Measurements from ENCODE around the gene COL4A4. TPM values are rescaled to one million over a fixed set of nuclear protein-coding genes. Genes with fewer than 3 reads are reported as not detected.

COL4A4 gene
- total RNA-seq, 4 donors from 2014 or later = 0.53 to 24.8 (median 0.95) TPM

- no peak for DNase-seq
- TF ChIP-seq POLR2A (IDR thresholded peaks at IDR 0.05) = no peak
- TF ChIP-seq, protein P1, sequence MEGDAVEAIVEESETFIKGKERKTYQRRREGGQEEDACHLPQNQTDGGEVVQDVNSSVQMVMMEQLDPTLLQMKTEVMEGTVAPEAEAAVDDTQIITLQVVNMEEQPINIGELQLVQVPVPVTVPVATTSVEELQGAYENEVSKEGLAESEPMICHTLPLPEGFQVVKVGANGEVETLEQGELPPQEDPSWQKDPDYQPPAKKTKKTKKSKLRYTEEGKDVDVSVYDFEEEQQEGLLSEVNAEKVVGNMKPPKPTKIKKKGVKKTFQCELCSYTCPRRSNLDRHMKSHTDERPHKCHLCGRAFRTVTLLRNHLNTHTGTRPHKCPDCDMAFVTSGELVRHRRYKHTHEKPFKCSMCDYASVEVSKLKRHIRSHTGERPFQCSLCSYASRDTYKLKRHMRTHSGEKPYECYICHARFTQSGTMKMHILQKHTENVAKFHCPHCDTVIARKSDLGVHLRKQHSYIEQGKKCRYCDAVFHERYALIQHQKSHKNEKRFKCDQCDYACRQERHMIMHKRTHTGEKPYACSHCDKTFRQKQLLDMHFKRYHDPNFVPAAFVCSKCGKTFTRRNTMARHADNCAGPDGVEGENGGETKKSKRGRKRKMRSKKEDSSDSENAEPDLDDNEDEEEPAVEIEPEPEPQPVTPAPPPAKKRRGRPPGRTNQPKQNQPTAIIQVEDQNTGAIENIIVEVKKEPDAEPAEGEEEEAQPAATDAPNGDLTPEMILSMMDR (IDR thresholded peaks at IDR 0.05) = no peak
- Histone ChIP-seq H3K9me3 (no peaks in the 10 kb centered on the region), H3K4me1 (no peaks in the 10 kb centered on the region), H3K27me3 (no peaks in the 10 kb centered on the region), H3K27ac (no peak overlapping the region), H3K36me3 (no peaks in the 10 kb centered on the region), H3K4me3 (no peak overlapping the region)
Observed at GRCh38 chr2:227141301-227141700, 22.7 kb downstream of the COL4A4 start.

DNA sequence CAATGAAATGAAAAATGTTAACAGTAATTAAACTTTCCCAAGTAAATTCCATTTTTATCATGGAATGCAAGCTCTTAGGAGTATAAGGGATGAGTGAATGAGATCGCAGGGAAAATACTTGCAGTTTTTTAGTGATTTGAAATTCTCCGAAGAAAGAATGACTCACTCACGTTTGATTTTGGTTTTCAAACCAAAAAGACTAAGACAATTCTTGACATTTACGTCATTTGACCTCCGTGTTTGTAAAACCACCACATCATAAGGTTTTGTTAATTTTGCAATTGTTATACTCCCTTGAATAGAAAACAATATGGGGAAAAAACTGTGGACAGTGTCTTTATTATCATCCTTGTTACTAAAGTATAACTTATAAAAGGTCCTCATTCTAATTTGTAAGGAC is 29.4 kb downstream of the COL4A4 start:
- DNase-seq = no peak
- Histone ChIP-seq H3K4me1 (no peaks in the 10 kb centered on the region), H3K36me3 (no peaks in the 10 kb centered on the region), H3K27me3 (no peaks in the 10 kb centered on the region), H3K9me3 (no peaks in the 10 kb centered on the region), H3K4me3 (no peak overlapping the region), H3K27ac (no peak overlapping the region)
- TF ChIP-seq, protein P1 (IDR thresholded peaks at IDR 0.05) = no peak
- no peak for TF ChIP-seq POLR2A (IDR thresholded peaks at IDR 0.05)

- DNase-seq = no peak
- Histone ChIP-seq H3K27me3 (no peaks in the 10 kb centered on the region), H3K36me3 (no peaks in the 10 kb centered on the region), H3K9me3 (no peaks in the 10 kb centered on the region), H3K4me1 (no peaks in the 10 kb centered on the region), H3K4me3 (no peak overlapping the region), H3K27ac (no peak overlapping the region)
- TF ChIP-seq, protein P1 (IDR thresholded peaks at IDR 0.05) = no peak
- TF ChIP-seq POLR2A (IDR thresholded peaks at IDR 0.05) = no peak
Observed at GRCh38 chr2:227132986-227133385, 31.0 kb downstream of the COL4A4 start.

DNA sequence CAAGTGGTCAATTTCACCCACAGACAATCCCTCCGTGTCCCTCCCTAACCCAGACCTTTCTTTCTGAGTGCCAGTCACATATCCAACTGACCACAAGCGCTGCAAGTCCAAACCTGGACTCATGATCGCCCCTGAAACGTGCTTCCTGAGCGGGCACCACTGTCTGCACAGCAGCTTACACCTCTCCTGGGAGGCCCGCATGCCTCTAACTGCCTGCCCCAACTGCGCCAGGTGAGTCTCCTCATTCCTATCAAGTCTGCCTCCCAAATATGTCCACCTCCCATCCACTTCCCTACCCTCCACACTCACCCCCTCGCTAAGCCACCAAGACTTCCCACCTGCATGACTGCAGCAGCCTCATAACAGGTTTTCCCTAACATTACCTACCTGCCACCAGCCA is 33.4 kb downstream of the COL4A4 start:
- H3K4me3 ChIP-seq = no peak overlapping the region
- H3K4me1 ChIP-seq = no peaks in the 10 kb centered on the region
- no peak overlapping the region for H3K27ac ChIP-seq
- DNase-seq = no peak
- no peaks in the 10 kb centered on the region for H3K27me3 ChIP-seq
- H3K36me3 ChIP-seq = no peaks in the 10 kb centered on the region
- no peaks in the 10 kb centered on the region for H3K9me3 ChIP-seq
- TF ChIP-seq, protein P1 (IDR thresholded peaks at IDR 0.05) = no peak
- no peak for TF ChIP-seq POLR2A (IDR thresholded peaks at IDR 0.05)

GRCh38 chr2:227127201-227127600 is 36.8 kb downstream of the COL4A4 start:
- Histone ChIP-seq H3K36me3 (no peaks in the 10 kb centered on the region), H3K27me3 (no peaks in the 10 kb centered on the region), H3K4me1 (no peaks in the 10 kb centered on the region), H3K4me3 (no peak overlapping the region), H3K9me3 (no peaks in the 10 kb centered on the region), H3K27ac (no peak overlapping the region)
- no peak for DNase-seq
- TF ChIP-seq, protein P1 (IDR thresholded peaks at IDR 0.05) = no peak
- TF ChIP-seq POLR2A (IDR thresholded peaks at IDR 0.05) = no peak

- no peak for DNase-seq
- no peaks in the 10 kb centered on the region for H3K4me1 ChIP-seq
Observed at GRCh38 chr2:227125506-227125905, 38.5 kb downstream of the COL4A4 start.

More at GRCh38 chr2:227125506-227125905, 38.5 kb downstream of the COL4A4 start:
- Histone ChIP-seq H3K27ac (no peak overlapping the region), H3K9me3 (no peaks in the 10 kb centered on the region), H3K36me3 (no peaks in the 10 kb centered on the region), H3K27me3 (no peaks in the 10 kb centered on the region), H3K4me3 (no peak overlapping the region)
- TF ChIP-seq, protein P1 (IDR thresholded peaks at IDR 0.05) = no peak
- no peak for TF ChIP-seq POLR2A (IDR thresholded peaks at IDR 0.05)

All from Peyer's patch (tissue), 4 donors.